Esophagus muscularis mucosa (tissue), 4 donors: Measurements from ENCODE around the gene SYT11. TPM values are rescaled to one million over a fixed set of nuclear protein-coding genes. Genes with fewer than 3 reads are reported as not detected.

Experiments
- DNase-seq: peaks from one replicate; pipeline ENCODE4 v3.0.0-alpha.2; 2017; ENCODE audit errors: extremely low spot score
- H3K27ac ChIP-seq, 4 donors: fragments of 200-600 bp; sonication (generic); replicated peaks in 1 of 4; 1 replicate in 3 of 4; 2 replicates in 1 of 4; pipeline ENCODE4 v1.5.1; 2016 to 2019; ENCODE audit warnings: mild to moderate bottlenecking in 1 of 4
- H3K27me3 ChIP-seq, 4 donors: fragments of 200-600 bp; sonication (generic); one replicate each; pipeline versions ENCODE4 v1.5.1 to v1.6.0; 2016 to 2019
- H3K36me3 ChIP-seq, 4 donors: fragments of 200-600 bp; sonication (generic); one replicate each; pipeline ENCODE4 v1.5.1; 2016 to 2019
- H3K4me1 ChIP-seq, 4 donors: fragments of 200-600 bp; sonication (generic); one replicate each; pipeline ENCODE4 v1.5.1; 2016 to 2019
- H3K4me3 ChIP-seq, 4 donors: fragments of 200-600 bp; sonication (generic); 1 replicate in 2 of 4; 2 replicates in 2 of 4; pipeline ENCODE4 v1.5.1; 2016 to 2019; ENCODE audit warnings: mild to moderate bottlenecking in 4 of 4, moderate library complexity in 1 of 4
- H3K9me3 ChIP-seq, 4 donors: fragments of 200-600 bp; sonication (generic); 1 replicate in 3 of 4; 2 replicates in 1 of 4; pipeline ENCODE4 v1.5.1; 2016 to 2019
- CTCF ChIP-seq, 3 experiments: fragments of 200-600 bp in 2 of 3; fragments of 450-650 bp in 1 of 3; sonication (generic) in 2 of 3; IDR thresholded peaks; one replicate each; pipeline ENCODE4 v1.5.1; 2017 to 2019; ENCODE audit warnings: antibody characterized with exemption in 3 of 3, mild to moderate bottlenecking in 2 of 3, moderate library complexity in 1 of 3
- EP300 ChIP-seq: sonication (generic); formaldehyde crosslinking; IDR thresholded peaks from one replicate; pipeline ENCODE4 v1.6.1; 2017; ENCODE audit warnings: antibody characterized with exemption
- POLR2A ChIP-seq: fragments of 450-650 bp; IDR thresholded peaks from one replicate; pipeline ENCODE4 v1.6.1; 2017; ENCODE audit warnings: antibody characterized with exemption, moderate library complexity, mild to moderate bottlenecking, low read depth
- POLR2AphosphoS5 ChIP-seq, 2 donors: sonication (generic); formaldehyde crosslinking; IDR thresholded peaks; one replicate each; pipeline ENCODE4 v1.6.1; 2017; ENCODE audit warnings: antibody characterized with exemption in 2 of 2
- WGBS: methylation state at CpG from one replicate; pipeline ENCODE4 v1.1.5; 2018; 5-methylcytosine and 5-hydroxymethylcytosine counted together
- intact Hi-C: fragments of 100-400 bp; cut with DNase I; formaldehyde crosslinking; loops from one replicate; pipeline ENCODE4 v1.15.1; 2023
- total RNA-seq, 4 donors: library from RNA; depleted of rRNA; stranded (reverse); fragments of >200 nt; gene quantifications; one replicate each; pipeline versions ENCODE4 v1.1.0 to v1.2.1, GENCODE V29; 2016

Gene SYT11
- total RNA-seq, 4 donors from 2014 or later, result 8.3 to 25.2 (median 20.3) TPM

GRCh38 chr1:155897746-155898145 is 38.4 kb downstream of the SYT11 start:
- H3K9me3 ChIP-seq, result no peaks in the 10 kb centered on the region
- H3K36me3 ChIP-seq, result peaks cover 39 to 68% (median 60%) of the 10 kb centered on the region in 4 donors
- no peaks in the 10 kb centered on the region for H3K27me3 ChIP-seq
- 74% methylated on average over 1 of the region's 1 CpG for WGBS
- H3K4me3 ChIP-seq, result no peak overlapping the region
- peaks cover 13 to 19% (median 16%) of the 10 kb centered on the region in 4 donors for H3K4me1 ChIP-seq
- TF ChIP-seq CTCF (IDR thresholded peaks at IDR 0.05), result no peak
- no peak for TF ChIP-seq EP300
- no peak for TF ChIP-seq POLR2A
- TF ChIP-seq POLR2AphosphoS5 (IDR thresholded peaks at IDR 0.05), result no peak
- no peak for DNase-seq
- no peak overlapping the region for H3K27ac ChIP-seq
- intact Hi-C loops, result no loop called here

- 68% methylated on average over 2 of the region's 2 CpGs for WGBS
- H3K27me3 ChIP-seq, result no peaks in the 10 kb centered on the region
- no peak for TF ChIP-seq POLR2AphosphoS5 (IDR thresholded peaks at IDR 0.05)
- TF ChIP-seq POLR2A, result no peak
- no peak for TF ChIP-seq EP300
- TF ChIP-seq CTCF (IDR thresholded peaks at IDR 0.05), result no peak
- H3K27ac ChIP-seq, result no peak overlapping the region
- H3K9me3 ChIP-seq, result no peaks in the 10 kb centered on the region
- intact Hi-C loops, result no loop called here
- peaks cover 2 to 8% (median 4%) of the 10 kb centered on the region in 4 donors for H3K4me1 ChIP-seq
- H3K4me3 ChIP-seq, result no peak overlapping the region
- H3K36me3 ChIP-seq, result peaks cover 50 to 80% (median 71%) of the 10 kb centered on the region in 4 donors
- no peak for DNase-seq
Measured at GRCh38 chr1:155898888-155899287, 39.5 kb downstream of the SYT11 start.

GRCh38 chr1:155899683-155900082 is 40.3 kb downstream of the SYT11 start:
- intact Hi-C loops, result no loop called here

GRCh38 chr1:155900161-155900560 is 40.8 kb downstream of the SYT11 start:
- Histone ChIP-seq H3K9me3 (no peaks in the 10 kb centered on the region), H3K36me3 (peaks cover 63 to 92% (median 84%) of the 10 kb centered on the region in 4 donors), H3K27me3 (no peaks in the 10 kb centered on the region), H3K4me1 (peaks cover 0 to 5% (median 0%) of the 10 kb centered on the region in 4 donors), H3K4me3 (no peak overlapping the region), H3K27ac (no peak overlapping the region)
- DNase-seq, result no peak
- intact Hi-C loops, result no loop called here
- no peak for TF ChIP-seq CTCF (IDR thresholded peaks at IDR 0.05)
- TF ChIP-seq EP300, result no peak
- TF ChIP-seq POLR2AphosphoS5 (IDR thresholded peaks at IDR 0.05), result no peak
- no peak for TF ChIP-seq POLR2A
- WGBS, result 90% methylated on average over 4 of the region's 4 CpGs

More at GRCh38 chr1:155899683-155900082, 40.3 kb downstream of the SYT11 start:
- Histone ChIP-seq H3K4me3 (no peak overlapping the region), H3K27ac (no peak overlapping the region), H3K27me3 (no peaks in the 10 kb centered on the region), H3K4me1 (peaks cover 0 to 5% (median 0%) of the 10 kb centered on the region in 4 donors), H3K36me3 (peaks cover 58 to 87% (median 79%) of the 10 kb centered on the region in 4 donors), H3K9me3 (no peaks in the 10 kb centered on the region)
- 94% methylated on average over 2 of the region's 2 CpGs for WGBS
- DNase-seq, result no peak
- TF ChIP-seq CTCF (IDR thresholded peaks at IDR 0.05) (no peak), POLR2A (no peak), EP300 (no peak), POLR2AphosphoS5 (IDR thresholded peaks at IDR 0.05) (no peak)

- Histone ChIP-seq H3K4me1 (peaks cover under 1 to 14% (median 5%) of the 10 kb centered on the region in 4 donors), H3K27me3 (no peaks in the 10 kb centered on the region), H3K4me3 (no peak overlapping the region), H3K9me3 (no peaks in the 10 kb centered on the region), H3K36me3 (peaks cover 78 to 100% (median 98%) of the 10 kb centered on the region in 4 donors), H3K27ac (no peak overlapping the region)
- 93% methylated on average over 12 of the region's 12 CpGs for WGBS
- no peak for TF ChIP-seq POLR2AphosphoS5 (IDR thresholded peaks at IDR 0.05)
- no peak for TF ChIP-seq EP300
- no peak for TF ChIP-seq POLR2A
- no peak for TF ChIP-seq CTCF (IDR thresholded peaks at IDR 0.05)
- no peak for DNase-seq
- intact Hi-C loops, result no loop called here
Measured at GRCh38 chr1:155904261-155904660, 44.9 kb downstream of the SYT11 start.
